ENCODE results near the gene SH2D3C.

DNA sequence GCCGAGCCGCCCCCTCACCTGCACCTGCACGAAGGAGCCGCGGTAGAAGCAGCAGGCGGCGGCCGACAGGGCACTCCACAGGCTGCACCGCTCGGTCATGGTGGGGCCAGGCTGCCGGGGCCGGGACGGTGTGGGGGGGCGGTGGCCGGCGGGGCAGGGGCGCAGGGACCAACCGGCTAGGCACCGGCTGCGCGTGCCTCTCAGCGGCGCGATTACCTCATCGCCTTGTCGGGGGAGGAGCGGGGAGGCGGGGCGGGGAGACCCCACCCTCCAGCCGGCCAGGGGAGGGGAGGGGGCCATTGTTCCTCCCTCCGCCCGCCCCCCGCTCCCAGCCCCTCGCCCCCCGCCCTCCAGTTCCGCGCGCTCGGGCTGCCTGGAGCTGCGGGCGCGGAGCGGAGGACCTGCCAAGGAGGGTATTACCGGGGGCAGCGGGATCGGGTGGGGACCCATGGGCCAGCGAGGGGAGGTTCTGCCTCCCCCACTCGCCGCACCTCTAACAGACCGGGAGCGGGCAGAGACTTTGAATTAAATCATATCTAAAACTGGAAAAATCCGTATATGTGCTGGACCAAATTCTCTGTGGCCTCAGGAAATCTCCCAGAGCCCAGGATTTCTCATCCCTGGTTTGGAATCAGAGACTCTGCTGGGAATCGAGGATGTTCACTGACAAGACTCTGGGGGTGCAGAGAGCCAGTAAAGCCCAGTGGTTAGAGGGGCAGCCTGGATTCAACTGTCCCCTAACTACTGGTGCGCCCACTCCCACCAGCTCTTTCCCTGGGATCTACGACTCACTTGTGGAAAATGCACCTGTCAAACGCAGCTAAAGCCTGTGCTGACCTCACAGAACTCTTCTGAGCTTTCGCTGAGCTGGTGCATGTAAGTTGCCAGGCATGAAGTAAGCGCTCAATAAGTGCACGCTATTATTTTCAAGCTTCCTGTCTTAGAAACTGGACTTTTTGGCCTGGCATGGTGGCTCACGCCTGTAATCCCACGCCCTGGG, 23.1 kb downstream of the SH2D3C start:
- no peak for TF ChIP-seq POLR2A (IDR thresholded peaks at IDR 0.05)
- TF ChIP-seq, protein P1, sequence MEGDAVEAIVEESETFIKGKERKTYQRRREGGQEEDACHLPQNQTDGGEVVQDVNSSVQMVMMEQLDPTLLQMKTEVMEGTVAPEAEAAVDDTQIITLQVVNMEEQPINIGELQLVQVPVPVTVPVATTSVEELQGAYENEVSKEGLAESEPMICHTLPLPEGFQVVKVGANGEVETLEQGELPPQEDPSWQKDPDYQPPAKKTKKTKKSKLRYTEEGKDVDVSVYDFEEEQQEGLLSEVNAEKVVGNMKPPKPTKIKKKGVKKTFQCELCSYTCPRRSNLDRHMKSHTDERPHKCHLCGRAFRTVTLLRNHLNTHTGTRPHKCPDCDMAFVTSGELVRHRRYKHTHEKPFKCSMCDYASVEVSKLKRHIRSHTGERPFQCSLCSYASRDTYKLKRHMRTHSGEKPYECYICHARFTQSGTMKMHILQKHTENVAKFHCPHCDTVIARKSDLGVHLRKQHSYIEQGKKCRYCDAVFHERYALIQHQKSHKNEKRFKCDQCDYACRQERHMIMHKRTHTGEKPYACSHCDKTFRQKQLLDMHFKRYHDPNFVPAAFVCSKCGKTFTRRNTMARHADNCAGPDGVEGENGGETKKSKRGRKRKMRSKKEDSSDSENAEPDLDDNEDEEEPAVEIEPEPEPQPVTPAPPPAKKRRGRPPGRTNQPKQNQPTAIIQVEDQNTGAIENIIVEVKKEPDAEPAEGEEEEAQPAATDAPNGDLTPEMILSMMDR (IDR thresholded peaks at IDR 0.05) = no peak
- no peak for TF ChIP-seq EP300 (IDR thresholded peaks at IDR 0.05)

All from sigmoid colon (tissue), 4 donors.